ENCODE data around the gene PEX5L. TPM values are rescaled to one million over a fixed set of nuclear protein-coding genes. Genes with fewer than 3 reads are reported as not detected.

PEX5L gene
- total RNA-seq = 0.07 TPM in 1 of 2 replicates, not detected in the other

GRCh38 chr3:180036671-180037455 lies at the start of gene PEX5L:
Gene PEX5L, minus strand, starts transcription at chr3:180036937. Its CDS starts 338 bp downstream, at chr3:180036599.

Data from airway epithelial cell (primary cell).